ENCODE results near the gene CA10.

CA10 gene

GRCh38 chr17:52048137-52048898 is 110.2 kb downstream of the CA10 start:
- no peak for DNase-seq (ENCODE audit: low spot score)
- TF ChIP-seq CTCF (IDR thresholded peaks at IDR 0.05; ENCODE audit: borderline replicate concordance, control extremely low read depth, extremely low read depth, insufficient read depth, missing control alignments): no peak

GRCh38 chr17:52047086-52047485 is 111.4 kb downstream of the CA10 start:
- TF ChIP-seq CTCF (IDR thresholded peaks at IDR 0.05; ENCODE audit: borderline replicate concordance, control extremely low read depth, extremely low read depth, insufficient read depth, missing control alignments): no peak
- in situ Hi-C loops (cut with MboI; ENCODE audit: low sequenced_read_pairs, unreplicated experiment): no loop called here
- no peak for DNase-seq (ENCODE audit: low spot score)

More at GRCh38 chr17:52048137-52048898, 110.2 kb downstream of the CA10 start:
- in situ Hi-C loops (cut with MboI; ENCODE audit: low sequenced_read_pairs, unreplicated experiment): no loop called here

- no peak for DNase-seq (ENCODE audit: low spot score)
- no peak for TF ChIP-seq CTCF (IDR thresholded peaks at IDR 0.05; ENCODE audit: borderline replicate concordance, control extremely low read depth, extremely low read depth, insufficient read depth, missing control alignments)
- in situ Hi-C loops (cut with MboI; ENCODE audit: low sequenced_read_pairs, unreplicated experiment): no loop called here
Measured at GRCh38 chr17:52041123-52041617, 117.3 kb downstream of the CA10 start.

DNA sequence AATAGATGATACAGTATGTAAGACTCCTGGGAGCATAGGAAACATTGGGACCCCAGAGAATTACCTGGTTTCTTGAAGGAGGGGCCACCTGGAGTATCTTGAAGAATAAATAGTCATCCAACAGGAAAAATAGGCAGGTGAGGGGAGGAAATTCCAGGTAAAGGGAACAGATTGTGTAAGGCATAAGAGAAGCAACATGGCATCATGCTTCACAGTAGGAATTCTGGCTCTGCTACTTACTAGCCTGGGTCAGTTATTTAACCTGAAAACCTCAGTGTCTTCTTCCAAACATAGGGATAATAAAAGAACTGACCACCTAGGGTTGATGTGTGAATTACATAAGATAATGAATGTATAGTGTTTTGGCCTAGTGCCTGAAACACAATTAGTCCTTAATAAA is 122.1 kb downstream of the CA10 start:
- in situ Hi-C loops (cut with MboI; ENCODE audit: low sequenced_read_pairs, unreplicated experiment): no loop called here
- no peak for TF ChIP-seq CTCF (IDR thresholded peaks at IDR 0.05; ENCODE audit: borderline replicate concordance, control extremely low read depth, extremely low read depth, insufficient read depth, missing control alignments)
- DNase-seq (ENCODE audit: low spot score): no peak

- no peak for TF ChIP-seq CTCF (IDR thresholded peaks at IDR 0.05; ENCODE audit: borderline replicate concordance, control extremely low read depth, extremely low read depth, insufficient read depth, missing control alignments)
Measured at GRCh38 chr17:52035336-52035915, 123.1 kb downstream of the CA10 start.

GRCh38 chr17:52032454-52032853 is 126.1 kb downstream of the CA10 start:
- no peak for DNase-seq (ENCODE audit: low spot score)
- in situ Hi-C loops (cut with MboI; ENCODE audit: low sequenced_read_pairs, unreplicated experiment): no loop called here
- TF ChIP-seq CTCF (IDR thresholded peaks at IDR 0.05; ENCODE audit: borderline replicate concordance, control extremely low read depth, extremely low read depth, insufficient read depth, missing control alignments): no peak

More at GRCh38 chr17:52035336-52035915, 123.1 kb downstream of the CA10 start:
- in situ Hi-C loops (cut with MboI; ENCODE audit: low sequenced_read_pairs, unreplicated experiment): no loop called here
- no peak for DNase-seq (ENCODE audit: low spot score)
